NCI-H1092 treated with DMSO at 0.1 percent for 48 hours (cell line): ENCODE results near the gene CAMKMT.

Experiments used
- DNase-seq: peaks from one replicate; lab custom pipeline; 2025; lab: John Stamatoyannopoulos, UW

CAMKMT gene

DNA sequence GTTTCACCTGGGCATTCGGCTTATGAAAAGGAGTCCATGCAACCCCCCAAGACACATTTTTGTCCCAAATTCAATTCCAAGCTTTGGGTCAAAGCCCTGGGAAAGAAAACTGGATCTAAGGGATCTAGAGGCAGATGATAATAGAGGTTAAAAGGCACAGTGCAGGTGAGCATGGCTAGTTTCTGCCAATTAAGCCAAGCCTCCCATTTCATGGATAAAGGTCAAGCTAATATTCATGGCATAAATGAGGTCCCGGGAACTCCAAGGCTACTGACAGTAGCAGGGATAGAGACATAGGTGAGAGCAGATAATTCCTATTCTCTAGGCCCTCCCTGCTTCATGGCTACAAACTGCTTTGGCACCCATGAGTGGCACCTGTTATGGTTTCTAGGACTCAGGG lies 83.1 kb downstream of the CAMKMT start:
- no peak for DNase-seq

DNA sequence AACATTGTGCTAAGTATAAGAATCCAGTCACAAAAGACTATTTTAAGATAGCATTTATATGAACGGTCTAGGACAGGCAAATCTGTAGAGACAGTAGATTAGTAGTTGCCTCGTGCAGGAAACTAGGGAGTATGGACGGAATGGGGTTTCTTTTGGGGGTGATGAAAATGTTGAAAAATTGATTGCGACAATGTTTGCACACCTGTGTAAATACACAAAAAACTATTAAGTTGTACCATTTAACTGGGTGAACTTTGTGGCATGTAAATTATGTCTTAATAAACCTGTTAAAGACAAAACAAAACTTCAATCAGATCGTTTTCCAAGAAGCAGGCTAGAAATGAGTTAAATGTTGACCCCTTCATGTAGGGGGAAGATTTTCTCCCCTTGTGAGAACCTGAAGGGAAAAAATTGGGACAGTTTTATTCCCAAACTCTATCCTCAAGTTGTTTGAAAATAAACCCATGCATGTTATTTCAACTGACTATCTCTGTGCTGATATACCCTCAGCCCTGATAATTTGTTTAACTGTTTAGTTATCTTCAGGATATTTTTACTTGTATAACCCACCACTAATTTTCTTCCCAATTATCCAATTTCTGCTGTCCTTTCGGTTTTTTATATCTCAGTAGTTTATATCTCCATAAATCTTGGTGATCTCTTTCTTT lies 87.2 kb downstream of the CAMKMT start:
- no peak for DNase-seq

DNA sequence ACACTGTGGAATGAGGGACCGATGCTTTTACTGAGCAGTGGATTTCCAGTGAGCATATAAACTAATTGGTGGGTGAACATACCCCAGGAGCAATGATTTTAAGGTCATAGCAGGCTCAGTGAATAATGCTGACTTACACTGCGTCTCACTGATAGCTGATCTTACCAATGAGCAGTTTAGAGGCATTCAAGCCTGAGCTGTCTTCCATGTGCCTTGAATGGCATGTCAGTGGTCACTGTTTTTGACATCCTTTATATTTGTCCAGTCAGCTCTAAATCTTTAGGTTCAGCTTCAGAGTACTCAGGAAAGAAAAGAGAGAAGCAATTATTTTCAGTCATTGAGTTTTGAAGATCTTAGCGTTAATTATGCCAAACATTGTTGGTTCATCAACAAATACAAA lies 88.3 kb downstream of the CAMKMT start:
- no peak for DNase-seq

DNA sequence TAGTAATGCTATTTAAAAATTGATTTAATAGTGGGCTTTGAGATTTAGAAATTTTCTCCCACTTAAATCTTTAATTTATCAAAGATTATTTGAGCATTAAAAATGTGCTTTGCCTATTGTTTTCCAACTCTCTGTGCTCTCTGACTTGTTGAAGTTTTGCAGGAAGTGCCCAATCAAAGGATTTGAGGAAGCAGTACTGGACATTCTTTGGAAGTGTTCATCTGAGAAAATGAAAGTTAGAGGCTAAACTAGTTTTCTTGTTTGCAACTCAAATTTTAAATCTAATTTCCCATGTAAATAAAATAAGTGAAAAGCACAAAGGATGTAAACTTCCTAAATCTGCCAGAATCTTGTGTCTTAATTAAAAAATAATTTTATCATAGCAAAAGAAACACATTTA lies 89.1 kb downstream of the CAMKMT start:
- no peak for DNase-seq

DNA sequence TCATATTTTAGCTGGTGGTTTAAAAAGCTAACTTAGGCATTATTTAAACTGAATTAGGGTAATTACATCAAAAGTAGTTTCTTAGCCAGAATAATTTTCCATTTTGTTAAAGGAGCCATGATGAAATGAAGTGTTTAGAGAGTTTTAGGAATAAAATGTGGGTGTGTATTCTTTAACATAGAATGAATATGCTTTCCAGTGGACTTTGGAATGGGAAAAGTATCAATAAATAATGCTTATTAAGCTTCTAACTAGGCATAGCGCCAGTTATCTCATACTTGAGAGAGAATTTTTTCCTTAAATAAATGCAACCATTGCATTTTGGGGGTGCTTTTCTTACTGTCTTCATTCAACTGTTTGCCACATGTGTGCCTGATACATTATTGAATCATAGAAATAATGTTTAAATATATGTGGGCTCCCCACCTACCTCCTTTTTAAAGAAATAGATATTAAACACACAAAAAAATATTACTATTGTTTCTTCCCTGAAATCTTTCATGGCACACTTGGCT lies 90.4 kb downstream of the CAMKMT start:
- DNase-seq, result no peak

DNA sequence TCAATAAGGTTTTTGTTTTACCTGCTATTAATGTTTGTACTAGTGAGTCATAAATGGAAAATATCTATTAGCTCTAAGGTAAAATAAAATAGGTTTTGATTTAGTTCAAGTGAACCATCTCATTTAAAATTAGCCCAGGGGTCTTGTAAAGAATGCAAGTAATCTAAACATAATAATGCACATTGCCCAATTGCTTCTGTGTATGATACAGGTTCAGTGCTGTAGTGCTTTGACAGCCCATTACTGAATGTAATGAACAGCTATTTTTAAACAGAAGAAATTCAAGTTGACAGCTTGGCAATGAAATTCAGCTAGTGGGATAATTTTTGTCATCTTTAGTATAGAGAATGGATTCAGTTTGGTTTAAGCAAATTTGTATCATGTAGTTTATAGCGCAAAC lies 91.5 kb downstream of the CAMKMT start:
- no peak for DNase-seq

DNA sequence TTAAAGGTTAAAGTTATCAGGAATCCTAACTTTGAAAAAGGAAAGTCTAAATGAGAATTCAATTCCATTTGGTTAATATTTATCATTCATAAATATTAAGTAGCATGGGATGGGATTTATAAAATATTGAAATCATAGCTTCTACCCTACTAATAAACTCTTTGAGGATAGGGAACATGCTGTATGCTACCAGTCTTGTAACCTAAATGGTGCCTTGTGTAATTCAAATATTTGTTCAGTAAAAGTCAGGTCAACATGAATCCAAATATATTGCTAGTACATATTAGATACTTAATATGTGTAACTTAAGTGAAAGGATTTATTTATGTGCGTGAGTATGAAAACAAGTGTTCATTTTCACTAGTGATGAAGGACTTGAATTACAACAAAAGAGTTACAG lies 94.1 kb downstream of the CAMKMT start:
- DNase-seq, result no peak

DNA sequence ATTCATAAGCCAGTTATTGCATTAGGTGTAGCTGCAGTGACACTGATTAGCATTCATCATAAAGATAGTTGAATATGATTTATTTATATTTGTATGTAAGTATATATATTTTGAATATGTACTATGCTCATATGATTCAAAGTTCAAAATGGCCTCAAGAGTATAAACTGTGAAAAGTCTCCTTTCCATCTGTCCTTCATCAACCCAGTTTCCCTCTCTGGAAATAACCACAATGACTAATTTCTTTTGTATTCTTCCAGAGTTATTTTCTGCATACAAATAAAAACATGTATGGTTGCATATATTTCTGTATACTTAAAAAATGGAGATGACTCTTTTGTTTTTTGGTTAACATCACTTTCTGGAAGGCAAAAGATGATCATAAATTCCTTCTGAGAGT lies 95.2 kb downstream of the CAMKMT start:
- no peak for DNase-seq

DNA sequence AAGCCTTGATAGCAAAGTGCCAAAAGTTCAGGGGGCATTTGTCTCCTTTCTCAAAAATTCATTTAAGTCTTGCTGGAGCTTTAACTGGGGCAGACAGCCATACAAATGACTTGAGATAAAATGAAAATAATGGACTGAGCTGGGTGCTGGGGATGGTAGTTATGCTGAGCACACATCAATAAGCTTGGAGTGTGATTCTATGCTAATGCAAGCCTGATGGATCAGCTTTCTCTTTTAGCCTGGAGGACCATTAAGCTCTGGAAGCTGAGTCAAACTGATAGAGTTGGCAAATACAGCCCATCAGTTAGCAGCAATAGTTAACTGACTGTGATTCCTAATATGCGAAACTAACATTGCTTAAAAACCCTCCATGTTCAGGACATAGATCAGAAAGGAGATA lies 98.0 kb downstream of the CAMKMT start:
- peak; percentile 6 for DNase-seq

DNA sequence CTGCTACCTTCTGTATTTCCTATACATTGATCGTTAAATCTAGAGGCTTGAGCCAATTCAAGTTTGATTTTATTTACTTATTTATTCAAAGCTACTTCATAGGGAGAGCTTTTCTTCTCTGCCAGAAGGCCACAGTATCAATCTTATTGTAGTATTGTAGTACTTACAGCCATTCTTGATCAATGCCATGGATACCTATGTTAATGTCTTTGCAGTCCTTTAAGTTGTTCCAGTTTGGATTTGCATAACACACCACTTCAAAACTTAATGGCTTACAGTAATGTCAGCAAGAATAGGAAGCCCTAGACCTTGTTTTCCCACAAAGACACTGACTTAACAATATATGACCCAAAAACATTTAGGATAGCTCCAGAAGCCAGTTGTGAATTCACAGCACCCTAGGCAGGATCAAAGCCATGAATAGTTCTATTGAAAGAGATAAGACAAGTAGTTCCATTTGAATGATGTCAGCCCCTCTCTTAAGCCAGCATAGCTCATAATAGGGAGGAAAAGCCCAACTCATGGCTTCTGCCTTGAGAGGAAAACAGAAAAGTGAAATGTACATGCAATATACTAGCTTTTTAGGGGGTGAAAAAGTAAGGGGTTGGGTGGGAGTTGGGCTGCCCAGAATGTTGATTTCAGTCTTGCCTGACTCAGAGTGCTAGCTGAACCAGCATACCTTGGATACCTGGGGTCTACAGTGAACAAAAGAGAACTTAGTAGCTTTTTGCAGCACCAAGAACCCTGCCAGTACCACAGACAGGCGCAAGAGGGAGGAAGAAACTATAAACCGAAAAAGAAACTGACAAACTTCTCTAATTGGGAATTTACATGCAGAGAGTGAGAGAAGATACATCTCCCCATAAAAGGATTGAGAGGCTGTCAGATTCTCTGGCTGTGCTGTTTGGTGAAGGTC lies 101.4 kb downstream of the CAMKMT start:
- DNase-seq, result no peak

DNA sequence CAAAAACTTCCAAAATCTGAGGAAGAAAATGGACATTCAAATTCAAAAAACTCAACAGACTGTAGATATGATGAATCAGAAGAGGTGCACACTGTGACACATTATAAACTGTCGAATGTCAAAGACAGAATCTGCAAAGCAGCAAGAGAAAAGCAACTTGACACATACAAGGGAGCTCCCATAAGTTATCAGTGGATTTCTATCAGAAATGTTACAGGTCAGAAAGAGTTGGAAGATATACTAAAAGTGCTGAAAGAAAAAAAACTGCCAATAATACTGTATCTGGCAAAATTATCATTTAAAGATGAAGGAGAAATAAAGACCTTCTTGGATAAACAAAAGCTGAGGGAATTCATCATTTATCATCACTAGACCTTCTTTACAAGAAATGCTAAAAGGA lies 102.7 kb downstream of the CAMKMT start:
- no peak for DNase-seq

DNA sequence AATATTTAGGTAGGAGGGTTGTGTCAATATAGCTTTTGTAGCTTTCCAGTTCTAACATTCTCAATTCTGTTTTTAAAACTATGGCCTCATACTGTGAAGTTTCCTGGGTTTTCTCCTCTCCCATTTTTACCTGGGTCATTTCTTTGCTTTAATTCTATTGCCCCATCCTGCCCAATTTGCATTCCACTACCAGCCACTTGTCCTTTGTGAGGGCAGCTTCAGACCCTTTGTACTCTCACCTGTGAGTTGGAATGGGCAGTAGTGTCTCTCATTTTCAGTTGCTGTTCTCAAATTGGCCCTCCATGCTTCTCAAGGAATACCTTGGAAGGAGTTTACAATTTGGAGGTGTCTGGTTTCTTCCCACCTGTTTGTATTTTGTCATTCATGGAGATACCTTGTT lies 108.4 kb downstream of the CAMKMT start:
- DNase-seq, result no peak

DNA sequence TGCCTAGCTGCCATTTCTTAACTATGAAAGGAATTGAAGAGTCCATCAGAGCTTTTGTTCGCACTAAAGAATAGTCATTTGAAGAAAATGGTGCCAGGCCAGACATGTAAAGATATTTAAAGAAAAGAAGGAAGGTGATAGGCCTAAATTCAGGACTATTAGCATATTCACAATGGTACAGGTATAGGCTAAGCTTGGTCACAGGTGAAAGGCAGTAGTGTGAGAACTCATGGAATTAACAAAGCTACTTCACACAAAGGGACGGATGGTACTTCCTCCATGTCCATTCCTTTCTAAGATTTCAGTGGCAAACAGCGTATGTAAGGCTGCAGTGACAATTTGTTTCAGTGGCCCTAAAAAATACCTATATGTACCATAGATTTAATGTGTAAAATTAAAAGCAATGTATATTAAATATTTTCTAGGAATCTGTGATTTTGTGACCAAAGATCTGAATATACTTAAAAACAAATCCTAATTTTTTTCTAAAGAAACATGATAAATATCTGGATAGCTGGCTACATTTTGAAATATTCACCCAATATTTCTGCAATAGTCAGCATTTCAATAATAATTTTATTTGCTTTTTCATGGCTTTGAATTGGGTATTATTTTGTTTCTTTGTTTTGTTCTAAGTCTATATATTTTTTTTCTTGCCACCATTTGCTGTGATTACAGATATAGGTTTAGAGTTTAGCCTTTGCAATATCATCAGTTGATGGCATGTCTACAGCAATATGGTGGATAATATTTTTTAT lies 116.1 kb downstream of the CAMKMT start:
- no peak for DNase-seq

DNA sequence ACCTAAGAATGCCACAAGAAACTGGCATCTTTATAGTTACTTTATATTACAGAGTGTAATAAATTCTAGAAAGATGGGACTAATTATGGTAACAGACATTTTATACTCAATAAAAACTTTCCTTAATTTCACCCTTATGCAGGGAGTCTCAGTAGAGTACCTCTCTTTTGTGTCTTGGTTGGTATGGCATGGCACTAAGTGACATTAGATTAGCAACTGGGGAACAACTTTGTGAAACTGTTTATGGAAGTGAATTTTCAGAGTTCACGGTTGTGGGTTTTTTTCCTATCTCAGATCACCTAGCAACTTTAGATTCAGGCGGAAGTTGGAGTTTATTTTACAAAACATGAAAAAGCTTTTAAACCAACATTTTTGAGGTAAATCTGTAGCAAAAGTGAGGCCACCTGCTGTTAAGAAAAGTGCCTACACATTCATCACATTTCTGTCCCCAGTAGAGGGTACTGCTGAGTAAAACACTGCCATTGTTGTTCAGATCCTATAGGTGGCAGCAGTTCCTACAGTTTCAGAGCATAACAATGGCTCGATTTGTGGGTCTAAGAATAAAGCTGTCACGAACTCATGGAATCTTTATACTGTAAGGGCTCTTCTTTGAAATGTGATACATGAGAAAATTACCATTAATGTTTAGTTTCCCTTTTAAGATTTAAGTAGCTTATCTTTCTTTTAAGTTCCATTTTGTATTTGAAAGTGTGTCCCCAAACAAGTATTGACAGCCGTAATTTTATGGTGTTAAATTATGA lies 117.6 kb downstream of the CAMKMT start:
- peak; percentile 84 for DNase-seq

DNA sequence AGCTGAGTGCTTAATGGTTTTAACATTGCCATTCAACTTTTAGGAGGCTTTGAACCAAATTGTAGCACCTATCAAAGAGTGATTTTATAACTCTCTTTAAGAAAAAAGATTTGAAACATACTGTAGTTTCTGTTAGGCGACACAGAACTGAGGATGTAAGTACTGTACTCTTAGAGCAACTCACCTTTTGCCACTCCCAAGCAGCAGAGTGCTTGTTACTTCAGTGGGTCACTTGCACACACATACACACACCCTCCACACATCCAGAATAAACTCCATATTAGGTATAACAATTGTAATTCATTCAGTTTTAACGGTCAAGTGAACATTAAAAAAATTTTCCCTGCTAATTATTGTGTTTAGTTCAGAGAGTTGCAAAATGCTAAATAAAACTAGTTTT lies 118.3 kb downstream of the CAMKMT start:
- DNase-seq, result no peak

DNA sequence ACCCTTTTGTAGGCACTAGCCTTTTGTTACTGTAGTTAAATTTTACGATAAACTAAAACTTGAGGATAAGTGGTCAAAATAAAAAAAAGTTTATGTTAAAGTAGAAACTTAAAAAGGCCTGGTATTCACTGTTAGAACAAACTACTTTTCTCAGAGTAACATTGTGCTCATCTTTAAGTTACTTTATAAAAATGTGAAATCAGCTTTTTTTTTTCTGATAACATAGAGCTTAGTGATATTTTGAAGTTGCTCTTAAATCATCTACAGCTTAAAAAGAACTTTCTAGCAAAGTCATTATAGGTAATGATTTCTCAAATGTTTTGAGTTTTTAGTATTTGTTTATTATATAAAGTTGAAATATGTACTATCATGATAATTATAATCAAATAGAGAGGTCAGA lies 125.3 kb downstream of the CAMKMT start:
- DNase-seq, result no peak

DNA sequence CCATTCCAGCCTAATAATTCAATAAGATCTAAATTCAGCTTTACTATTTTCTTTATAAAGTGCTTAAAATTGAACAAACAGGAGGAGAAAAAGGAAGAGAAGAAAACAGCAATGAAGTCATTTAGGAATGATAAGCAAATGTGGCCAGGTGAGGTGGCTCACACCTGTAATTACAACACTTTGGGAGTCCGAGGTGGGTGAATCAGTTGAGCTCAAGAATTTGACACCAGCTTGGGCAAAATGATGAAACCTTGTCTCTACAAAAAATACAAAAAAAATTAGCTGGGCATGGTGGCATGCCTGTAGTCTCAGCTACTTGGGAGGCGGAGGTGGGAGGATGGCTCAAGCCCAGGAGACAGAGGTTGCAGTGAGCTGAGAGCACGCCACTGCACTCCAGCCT lies 129.0 kb downstream of the CAMKMT start:
- no peak for DNase-seq

DNA sequence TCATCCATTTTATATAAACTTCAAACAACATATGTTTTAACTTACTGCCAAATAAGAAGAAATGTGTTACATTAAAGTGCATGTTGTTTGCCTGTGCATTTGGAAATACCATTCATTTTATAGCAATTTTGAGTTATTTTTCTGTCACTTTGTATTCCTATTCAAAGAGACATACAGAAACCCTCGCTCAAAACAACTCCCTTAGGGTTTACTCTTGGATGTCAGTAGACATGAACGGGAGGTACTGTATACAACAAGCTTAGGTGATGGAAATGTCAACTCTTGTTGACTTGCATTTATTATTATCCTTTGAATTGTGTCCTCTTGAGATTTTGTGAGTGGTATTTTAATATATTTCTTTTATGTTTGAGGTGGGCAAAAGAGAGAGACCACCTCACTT lies 132.3 kb downstream of the CAMKMT start:
- no peak for DNase-seq

DNA sequence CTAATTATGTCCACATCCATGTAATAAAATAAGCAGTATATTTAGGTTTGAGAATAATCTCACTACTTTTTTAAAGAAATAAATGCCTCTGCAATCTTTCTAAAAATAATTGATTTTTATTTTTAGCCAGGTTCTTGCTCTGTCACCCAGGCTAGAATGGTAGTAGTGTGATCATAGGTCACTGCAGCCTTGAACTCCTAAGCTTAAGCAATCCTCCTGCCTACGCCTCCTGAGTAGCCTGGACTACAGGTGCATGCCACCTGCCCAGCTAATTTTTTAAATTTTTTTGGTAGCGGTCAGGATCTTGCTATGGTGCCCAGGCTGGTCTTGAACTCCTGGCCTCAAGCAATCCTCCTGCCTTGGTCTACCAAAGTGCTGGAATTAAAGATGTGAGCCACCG lies 133.3 kb downstream of the CAMKMT start:
- DNase-seq, result no peak

DNA sequence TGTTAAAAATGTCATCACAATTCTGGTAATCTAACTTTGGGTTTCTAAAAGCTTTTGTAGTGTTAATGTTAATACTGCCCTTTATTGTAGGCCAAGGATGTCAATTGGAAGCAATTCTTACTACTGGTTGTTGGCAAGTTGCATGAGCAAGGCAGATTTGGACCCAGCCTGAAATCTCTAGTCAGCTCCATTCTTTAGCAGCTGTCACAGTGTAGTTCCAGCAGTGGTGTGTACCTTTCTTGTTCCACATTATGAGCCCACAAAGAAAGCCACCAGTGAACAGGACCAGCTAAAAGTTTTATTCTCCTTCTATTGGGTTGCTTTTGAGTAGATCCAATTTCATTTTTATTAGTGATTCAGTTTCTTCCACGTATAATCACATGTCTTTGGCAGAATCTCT lies 133.8 kb downstream of the CAMKMT start:
- DNase-seq, result no peak

DNA sequence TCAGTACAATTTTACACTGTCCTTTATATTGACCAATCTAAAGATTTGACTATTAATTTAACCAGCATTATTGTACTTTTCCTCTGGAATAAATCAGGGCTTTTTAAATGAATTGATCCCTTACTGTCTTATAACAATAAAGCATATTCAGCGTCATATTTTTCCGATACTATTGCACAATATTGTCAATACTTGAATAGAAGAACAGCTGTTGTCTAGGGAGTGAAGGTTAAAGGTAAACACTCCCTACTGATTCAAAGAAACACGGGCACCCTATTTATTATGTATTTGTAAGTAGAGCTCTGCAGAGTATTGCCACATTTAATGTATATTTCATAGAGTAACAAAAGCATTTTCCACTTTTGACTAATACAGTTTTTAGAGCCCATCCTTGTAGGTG lies 134.4 kb downstream of the CAMKMT start:
- no peak for DNase-seq

DNA sequence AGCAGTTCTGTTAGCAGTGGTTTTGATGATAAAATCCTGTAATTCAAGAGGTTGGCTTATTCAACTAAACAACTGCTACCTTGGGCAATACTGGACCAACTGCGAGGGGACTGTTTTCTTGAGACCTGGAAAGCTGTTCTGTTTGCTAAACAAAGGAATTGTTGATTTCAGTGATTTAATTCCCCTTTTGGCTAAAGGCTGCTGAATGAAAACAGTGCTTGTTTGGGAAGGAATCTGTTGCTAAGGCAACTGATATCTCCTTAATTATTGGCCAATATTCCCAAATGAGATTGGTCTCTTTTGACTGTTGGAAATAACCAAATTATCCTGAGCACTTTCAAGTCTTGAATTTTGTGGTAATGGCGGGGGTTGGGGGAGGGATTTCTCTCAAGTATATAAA lies 136.8 kb downstream of the CAMKMT start:
- DNase-seq, result no peak
